Measurements from ENCODE around the gene IGIP. TPM values are rescaled to one million over a fixed set of nuclear protein-coding genes. Genes with fewer than 3 reads are reported as not detected.

The IGIP gene
- total RNA-seq, 1 donor from 2014 or later: 1.5 TPM

DNA sequence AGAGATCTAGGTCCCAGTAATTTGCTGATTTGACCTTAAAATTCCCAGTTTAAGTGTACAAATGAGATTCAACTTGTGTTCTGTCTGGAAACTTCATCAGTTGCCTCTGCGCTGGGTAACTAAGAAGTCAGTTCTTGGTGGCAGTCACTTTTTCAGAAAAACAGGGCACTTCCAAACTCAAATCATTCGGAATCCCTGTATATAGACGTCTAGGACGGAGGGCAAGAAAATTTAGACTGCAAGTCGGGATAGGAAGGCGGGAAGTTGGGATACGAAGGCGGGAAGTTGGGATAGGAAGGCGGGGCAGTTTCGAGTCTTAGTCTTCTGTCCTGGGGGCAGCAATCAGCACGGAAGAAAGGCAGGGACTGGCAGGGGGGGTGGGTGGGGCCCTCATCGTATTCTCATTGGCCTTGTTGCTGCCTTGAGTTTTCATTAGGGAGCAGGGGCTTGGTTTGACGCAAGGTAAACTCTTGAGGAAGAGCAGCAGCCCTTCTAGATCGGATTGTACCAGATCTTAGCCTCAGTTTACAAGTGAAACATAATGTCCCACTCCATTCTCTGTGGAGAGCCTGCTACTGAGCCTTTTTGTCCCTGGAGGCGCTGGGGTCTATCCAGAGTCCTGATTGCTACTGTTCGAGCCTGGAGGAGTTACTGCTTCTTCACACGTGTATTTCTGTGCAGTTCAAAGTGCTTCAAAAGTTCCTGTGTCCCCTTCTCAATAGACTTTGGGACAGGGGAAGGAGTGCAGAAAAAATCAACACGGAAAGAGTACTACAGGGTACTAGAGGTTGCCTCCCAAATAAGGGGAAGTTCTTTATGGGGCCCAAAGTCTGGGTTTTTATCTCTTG lies 14.5 kb upstream of the IGIP start:
- H3K4me3 ChIP-seq (ENCODE audit: low read depth, low read length): no peak overlapping the region
- TF ChIP-seq, protein P1, sequence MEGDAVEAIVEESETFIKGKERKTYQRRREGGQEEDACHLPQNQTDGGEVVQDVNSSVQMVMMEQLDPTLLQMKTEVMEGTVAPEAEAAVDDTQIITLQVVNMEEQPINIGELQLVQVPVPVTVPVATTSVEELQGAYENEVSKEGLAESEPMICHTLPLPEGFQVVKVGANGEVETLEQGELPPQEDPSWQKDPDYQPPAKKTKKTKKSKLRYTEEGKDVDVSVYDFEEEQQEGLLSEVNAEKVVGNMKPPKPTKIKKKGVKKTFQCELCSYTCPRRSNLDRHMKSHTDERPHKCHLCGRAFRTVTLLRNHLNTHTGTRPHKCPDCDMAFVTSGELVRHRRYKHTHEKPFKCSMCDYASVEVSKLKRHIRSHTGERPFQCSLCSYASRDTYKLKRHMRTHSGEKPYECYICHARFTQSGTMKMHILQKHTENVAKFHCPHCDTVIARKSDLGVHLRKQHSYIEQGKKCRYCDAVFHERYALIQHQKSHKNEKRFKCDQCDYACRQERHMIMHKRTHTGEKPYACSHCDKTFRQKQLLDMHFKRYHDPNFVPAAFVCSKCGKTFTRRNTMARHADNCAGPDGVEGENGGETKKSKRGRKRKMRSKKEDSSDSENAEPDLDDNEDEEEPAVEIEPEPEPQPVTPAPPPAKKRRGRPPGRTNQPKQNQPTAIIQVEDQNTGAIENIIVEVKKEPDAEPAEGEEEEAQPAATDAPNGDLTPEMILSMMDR (conservative IDR thresholded peaks at IDR 0.05; ENCODE audit: low read depth, low read length): no peak
- DNase-seq (ENCODE audit: low read depth): no peak

DNA sequence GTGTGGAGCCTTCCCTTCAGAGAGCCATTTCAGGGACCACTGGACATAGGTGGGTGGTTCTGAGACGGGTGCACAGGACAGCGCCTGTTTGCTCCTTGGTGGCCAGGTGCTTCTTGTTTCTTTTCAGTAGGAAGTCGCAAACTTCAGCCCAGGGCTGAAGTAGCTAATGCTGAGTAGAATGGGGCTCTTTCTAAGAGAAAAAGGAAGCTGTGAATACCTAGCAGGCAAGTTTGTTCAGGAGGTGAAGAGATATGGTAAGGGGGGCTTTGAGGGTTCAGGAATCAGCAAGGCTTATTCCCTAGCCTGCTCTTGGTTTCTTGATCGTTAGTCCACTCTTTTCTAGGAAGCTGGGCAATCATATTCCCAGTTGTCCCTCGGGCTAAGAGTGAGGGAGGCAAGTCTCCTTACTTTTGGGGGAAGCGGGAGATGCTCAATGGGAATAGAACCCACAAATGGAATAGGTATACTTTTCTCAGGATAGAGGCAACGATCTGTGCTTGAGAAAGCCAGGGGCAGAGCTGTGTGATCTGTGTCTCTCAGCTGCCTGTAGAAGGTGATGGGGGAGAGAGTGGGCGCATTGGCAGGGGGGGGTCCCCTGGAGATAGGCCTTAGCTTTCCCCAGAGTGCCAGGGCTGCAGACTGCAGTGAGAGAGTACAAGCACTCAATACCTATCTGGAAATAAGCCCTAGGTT lies 13.7 kb upstream of the IGIP start:
- peak overlapping the region; percentile 80 for H3K4me3 ChIP-seq (ENCODE audit: low read depth, low read length)
- TF ChIP-seq, protein P1 (conservative IDR thresholded peaks at IDR 0.05; ENCODE audit: low read depth, low read length): no peak
- DNase-seq (ENCODE audit: low read depth): no peak

DNA sequence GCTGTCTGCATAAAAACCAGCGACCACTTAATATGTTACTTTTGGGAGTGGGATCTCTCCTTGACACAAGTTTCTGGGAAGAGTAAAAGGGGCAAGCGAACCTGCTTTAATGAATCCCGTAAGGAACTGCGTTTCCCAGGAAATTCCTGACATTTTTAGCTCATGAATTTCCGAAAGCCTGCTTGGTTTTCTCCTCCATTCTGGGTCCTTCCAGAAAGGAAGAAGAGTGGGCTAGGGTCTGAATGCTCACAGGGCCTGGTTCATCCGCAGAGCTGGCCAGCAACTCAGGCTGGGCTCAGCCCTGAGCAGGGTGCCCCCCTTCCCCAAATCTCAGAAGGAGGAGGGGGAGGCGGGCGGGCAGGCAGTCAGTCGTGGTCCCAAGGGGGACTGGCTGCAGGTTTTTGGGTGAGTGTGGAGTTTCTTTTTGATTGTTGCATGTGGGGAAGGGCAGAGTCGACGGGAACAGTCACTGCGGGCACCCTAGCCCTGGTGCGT lies 13.0 kb upstream of the IGIP start:
- no peak for DNase-seq (ENCODE audit: low read depth)
- peak overlapping the region; percentile 80 for H3K4me3 ChIP-seq (ENCODE audit: low read depth, low read length)
- TF ChIP-seq, protein P1 (conservative IDR thresholded peaks at IDR 0.05; ENCODE audit: low read depth, low read length): no peak

DNA sequence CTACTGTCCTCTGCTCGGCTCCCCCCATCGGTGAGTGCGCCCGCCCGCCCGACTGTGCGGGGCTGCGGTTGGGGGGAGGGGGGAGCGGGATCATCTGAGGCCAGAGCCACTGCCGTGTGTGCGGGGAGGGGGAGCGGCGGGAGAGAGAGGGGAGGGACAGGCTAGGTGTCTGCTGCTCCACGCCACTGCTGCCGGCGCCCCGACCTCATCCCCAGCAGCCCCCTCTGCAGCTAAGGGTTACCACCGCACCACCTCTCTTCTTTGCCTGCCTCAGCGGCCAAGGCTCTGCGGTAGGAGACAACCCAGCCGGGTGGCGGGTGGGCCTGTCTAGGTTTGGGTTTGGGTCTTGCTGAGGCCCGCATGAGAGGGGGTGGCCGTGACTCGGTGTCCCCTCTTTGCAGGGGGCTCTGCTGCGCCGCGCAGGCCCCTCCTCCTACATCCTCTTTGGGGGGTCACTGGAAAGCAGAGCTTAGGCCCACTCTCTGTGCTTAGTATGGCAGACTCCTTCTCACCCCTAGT lies 12.5 kb upstream of the IGIP start:
- peak overlapping the region; percentile 80 for H3K4me3 ChIP-seq (ENCODE audit: low read depth, low read length)
- no peak for DNase-seq (ENCODE audit: low read depth)
- TF ChIP-seq, protein P1 (conservative IDR thresholded peaks at IDR 0.05; ENCODE audit: low read depth, low read length): peak; percentile 5

DNA sequence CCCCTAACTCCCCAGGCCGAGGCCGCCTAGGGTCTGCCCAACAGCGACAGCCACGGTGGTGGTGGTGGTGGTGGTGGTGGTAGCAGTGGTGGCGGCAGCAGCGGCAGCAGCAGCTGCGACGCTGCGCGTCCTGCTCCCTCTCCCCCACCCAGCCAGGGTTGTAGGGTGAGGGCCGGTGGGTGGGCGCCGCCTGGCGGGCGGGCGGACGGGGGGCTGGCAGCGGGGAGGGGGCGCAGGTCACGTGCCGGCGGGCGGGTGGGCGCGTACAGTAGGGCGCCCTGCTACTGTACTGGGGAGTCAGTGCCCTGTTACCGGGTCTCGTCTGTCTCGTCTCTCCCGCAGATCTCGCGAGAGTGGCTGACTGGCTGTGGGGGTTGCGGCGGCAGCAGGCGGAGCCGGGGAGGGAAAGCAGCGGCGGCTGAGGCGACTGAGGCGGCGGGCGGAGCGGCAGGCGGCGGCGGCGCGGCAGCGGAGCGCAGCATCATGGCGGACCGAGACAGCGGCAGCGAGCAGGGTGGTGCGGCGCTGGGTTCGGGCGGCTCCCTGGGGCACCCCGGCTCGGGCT lies 12.0 kb upstream of the IGIP start, which contains the start of gene PURA:
Gene PURA (plus strand): TSS at position 411 of the 565 bp plus-strand sequence. CDS start 73 bp downstream, at position 484.
- peak within 1 kb of the TSS; percentile 80 for H3K4me3 ChIP-seq (ENCODE audit: low read depth, low read length)
- TF ChIP-seq, protein P1 (conservative IDR thresholded peaks at IDR 0.05; ENCODE audit: low read depth, low read length): peak; percentile 1
- DNase-seq (ENCODE audit: low read depth): no peak

DNA sequence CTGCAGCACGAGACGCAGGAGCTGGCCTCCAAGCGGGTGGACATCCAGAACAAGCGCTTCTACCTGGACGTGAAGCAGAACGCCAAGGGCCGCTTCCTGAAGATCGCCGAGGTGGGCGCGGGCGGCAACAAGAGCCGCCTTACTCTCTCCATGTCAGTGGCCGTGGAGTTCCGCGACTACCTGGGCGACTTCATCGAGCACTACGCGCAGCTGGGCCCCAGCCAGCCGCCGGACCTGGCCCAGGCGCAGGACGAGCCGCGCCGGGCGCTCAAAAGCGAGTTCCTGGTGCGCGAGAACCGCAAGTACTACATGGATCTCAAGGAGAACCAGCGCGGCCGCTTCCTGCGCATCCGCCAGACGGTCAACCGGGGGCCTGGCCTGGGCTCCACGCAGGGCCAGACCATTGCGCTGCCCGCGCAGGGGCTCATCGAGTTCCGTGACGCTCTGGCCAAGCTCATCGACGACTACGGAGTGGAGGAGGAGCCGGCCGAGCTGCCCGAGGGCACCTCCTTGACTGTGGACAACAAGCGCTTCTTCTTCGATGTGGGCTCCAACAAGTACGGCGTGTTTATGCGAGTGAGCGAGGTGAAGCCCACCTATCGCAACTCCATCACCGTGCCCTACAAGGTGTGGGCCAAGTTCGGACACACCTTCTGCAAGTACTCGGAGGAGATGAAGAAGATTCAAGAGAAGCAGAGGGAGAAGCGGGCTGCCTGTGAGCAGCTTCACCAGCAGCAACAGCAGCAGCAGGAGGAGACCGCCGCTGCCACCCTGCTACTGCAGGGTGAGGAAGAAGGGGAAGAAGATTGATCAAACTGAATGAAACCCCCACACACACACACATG lies 11.2 kb upstream of the IGIP start:
- peak overlapping the region; percentile 80 for H3K4me3 ChIP-seq (ENCODE audit: low read depth, low read length)
- TF ChIP-seq, protein P1 (conservative IDR thresholded peaks at IDR 0.05; ENCODE audit: low read depth, low read length): no peak
- no peak for DNase-seq (ENCODE audit: low read depth)

All from epithelial cell of proximal tubule (primary cell).